ENCODE measurements around the gene CNTN3. TPM values are rescaled to one million over a fixed set of nuclear protein-coding genes. Genes with fewer than 3 reads are reported as not detected.

CNTN3 gene
- total RNA-seq, 1 experiment from 2014 or later = 2.6 TPM

GRCh38 chr3:74624301-74624700 lies 9.8 kb upstream of the CNTN3 start:
- Mint-ChIP-seq H3K27me3 (ENCODE audit: insufficient read depth, unreplicated experiment) (no peaks in the 10 kb centered on the region), H3K9me3 (ENCODE audit: unreplicated experiment) (peaks cover 8% of the 10 kb centered on the region), H3K27ac (ENCODE audit: low read depth, unreplicated experiment) (no peak overlapping the region), H3K4me1 (ENCODE audit: insufficient read depth, unreplicated experiment) (no peaks in the 10 kb centered on the region), H3K36me3 (ENCODE audit: insufficient read depth, unreplicated experiment) (no peaks in the 10 kb centered on the region), H3K4me3 (ENCODE audit: unreplicated experiment) (no peak overlapping the region)
- ChIA-PET POLR2A (no interaction called here), CTCF (no interaction called here)
- intact Hi-C loops (cut with micrococcal nuclease) = no loop called here
- BruUV-seq (replicated peaks) = no TSS peak
- TF ChIP-seq CTCF (IDR thresholded peaks at IDR 0.05; ENCODE audit: unreplicated experiment) = no peak
- no peak for DNase-seq (ENCODE audit: unreplicated experiment)

GRCh38 chr3:74623261-74623836 lies 8.9 kb upstream of the CNTN3 start:
- no peaks in the 10 kb centered on the region for H3K27me3 Mint-ChIP-seq (ENCODE audit: insufficient read depth, unreplicated experiment)
- no peak overlapping the region for H3K27ac Mint-ChIP-seq (ENCODE audit: low read depth, unreplicated experiment)
- H3K4me1 Mint-ChIP-seq (ENCODE audit: insufficient read depth, unreplicated experiment) = no peaks in the 10 kb centered on the region
- BruUV-seq (replicated peaks) = no TSS peak
- H3K4me3 Mint-ChIP-seq (ENCODE audit: unreplicated experiment) = no peak overlapping the region
- ChIA-PET CTCF (no interaction called here), POLR2A (no interaction called here)
- intact Hi-C loops (cut with micrococcal nuclease) = no loop called here
- H3K36me3 Mint-ChIP-seq (ENCODE audit: insufficient read depth, unreplicated experiment) = no peaks in the 10 kb centered on the region
- no peak for TF ChIP-seq CTCF (IDR thresholded peaks at IDR 0.05; ENCODE audit: unreplicated experiment)
- H3K9me3 Mint-ChIP-seq (ENCODE audit: unreplicated experiment) = peaks cover 8% of the 10 kb centered on the region
- no peak for DNase-seq (ENCODE audit: unreplicated experiment)

- ChIA-PET POLR2A (no interaction called here), CTCF (no interaction called here)
- TF ChIP-seq CTCF (IDR thresholded peaks at IDR 0.05; ENCODE audit: unreplicated experiment) = no peak
- Mint-ChIP-seq H3K27ac (ENCODE audit: low read depth, unreplicated experiment) (no peak overlapping the region), H3K4me3 (ENCODE audit: unreplicated experiment) (no peak overlapping the region), H3K4me1 (ENCODE audit: insufficient read depth, unreplicated experiment) (no peaks in the 10 kb centered on the region), H3K36me3 (ENCODE audit: insufficient read depth, unreplicated experiment) (no peaks in the 10 kb centered on the region), H3K27me3 (ENCODE audit: insufficient read depth, unreplicated experiment) (no peaks in the 10 kb centered on the region), H3K9me3 (ENCODE audit: unreplicated experiment) (no peaks in the 10 kb centered on the region)
- intact Hi-C loops (cut with micrococcal nuclease) = no loop called here
- no peak for DNase-seq (ENCODE audit: unreplicated experiment)
- BruUV-seq (replicated peaks) = no TSS peak
Measured at GRCh38 chr3:74621581-74621980, 7.1 kb upstream of the CNTN3 start.

- Mint-ChIP-seq H3K27me3 (ENCODE audit: insufficient read depth, unreplicated experiment) (no peaks in the 10 kb centered on the region), H3K27ac (ENCODE audit: low read depth, unreplicated experiment) (no peak overlapping the region), H3K36me3 (ENCODE audit: insufficient read depth, unreplicated experiment) (no peaks in the 10 kb centered on the region), H3K9me3 (ENCODE audit: unreplicated experiment) (no peaks in the 10 kb centered on the region), H3K4me3 (ENCODE audit: unreplicated experiment) (no peak overlapping the region), H3K4me1 (ENCODE audit: insufficient read depth, unreplicated experiment) (peaks cover 7% of the 10 kb centered on the region)
- POLR2A ChIA-PET = no interaction called here
- DNase-seq (ENCODE audit: unreplicated experiment) = no peak
- intact Hi-C loops (cut with micrococcal nuclease) = loop anchor here (10.0 kb wide), 1 partner anchor 83 kb away; no protein-coding TSS in a partner anchor
- BruUV-seq (replicated peaks) = no TSS peak
- no peak for TF ChIP-seq CTCF (IDR thresholded peaks at IDR 0.05; ENCODE audit: unreplicated experiment)
- CTCF ChIA-PET = no interaction called here
Measured at GRCh38 chr3:74617776-74618175, 3.3 kb upstream of the CNTN3 start.

Data from MCF 10A (cell line).